MM.1S (cell line): ENCODE measurements around the gene OPN3.

Source experiments
- DNase-seq: peaks from one replicate; pipeline ENCODE4 v3.0.0-alpha.2; 2015
- H2AFZ ChIP-seq: fragments of 300-600 bp; sonication (generic); 2 replicates; pipeline ENCODE4 v1.6.0; 2016; ENCODE audit warnings: antibody characterized with exemption, low read length
- H3F3A ChIP-seq: fragments of 300-600 bp; sonication (generic); 2 replicates; pipeline ENCODE4 v1.6.1; 2016; ENCODE audit warnings: mild to moderate bottlenecking, antibody characterized with exemption, low read length, moderate library complexity, mixed read lengths; ENCODE audit not compliant: insufficient read depth
- H3K27ac ChIP-seq: fragments of 300-600 bp; sonication (generic); 2 replicates; pipeline ENCODE4 v1.5.1; 2016; ENCODE audit warnings: mild to moderate bottlenecking, low read length
- H3K27me3 ChIP-seq: fragments of 300-600 bp; sonication (generic); replicated peaks from 2 replicates; pipeline ENCODE4 v1.6.0; 2016; ENCODE audit warnings: low read length; ENCODE audit not compliant: insufficient read depth
- H3K36me3 ChIP-seq: fragments of 300-600 bp; sonication (generic); replicated peaks from 2 replicates; pipeline ENCODE4 v1.6.1; 2016; ENCODE audit warnings: mild to moderate bottlenecking, low read length, mixed read lengths; ENCODE audit not compliant: insufficient read depth
- H3K4me1 ChIP-seq: fragments of 300-600 bp; sonication (generic); 2 replicates; pipeline ENCODE4 v1.6.1; 2016; ENCODE audit warnings: low read length, mixed read lengths
- H3K4me2 ChIP-seq: fragments of 300-600 bp; sonication (generic); 2 replicates; pipeline ENCODE4 v1.6.0; 2016; ENCODE audit warnings: low read depth, low read length
- H3K4me3 ChIP-seq: fragments of 300-600 bp; sonication (generic); 2 replicates; pipeline ENCODE4 v1.5.1; 2016; ENCODE audit warnings: low read length, mixed read lengths
- H3K79me2 ChIP-seq: fragments of 300-600 bp; sonication (generic); 2 replicates; pipeline ENCODE4 v1.6.1; 2016; ENCODE audit warnings: mixed run types, low read length, mixed read lengths
- H3K9ac ChIP-seq: fragments of 300-600 bp; sonication (generic); 2 replicates; pipeline ENCODE4 v1.6.1; 2016; ENCODE audit warnings: low read length, mixed read lengths
- H3K9me2 ChIP-seq: fragments of 300-600 bp; sonication (generic); replicated peaks from 2 replicates; pipeline ENCODE4 v1.6.1; 2016; ENCODE audit warnings: mild to moderate bottlenecking, low read length, mixed read lengths; ENCODE audit not compliant: insufficient read depth
- H3K9me3 ChIP-seq: fragments of 300-600 bp; sonication (generic); replicated peaks from 2 replicates; pipeline ENCODE4 v1.6.1; 2016; ENCODE audit warnings: mild to moderate bottlenecking, low read length, mixed read lengths; ENCODE audit not compliant: insufficient read depth
- H4K20me1 ChIP-seq: fragments of 300-600 bp; sonication (generic); 2 replicates; pipeline ENCODE4 v1.6.1; 2016; ENCODE audit warnings: mild to moderate bottlenecking, low read length, moderate library complexity, mixed read lengths; ENCODE audit not compliant: insufficient read depth
- EZH2 ChIP-seq: fragments of 300-600 bp; sonication (generic); optimal IDR thresholded peaks from 2 replicates; pipeline ENCODE3; 2017; ENCODE audit warnings: low read depth, mild to moderate bottlenecking, antibody characterized with exemption, low read length, mixed read lengths
- EZH2phosphoT487 ChIP-seq: fragments of 300-600 bp; sonication (generic); IDR thresholded peaks from 2 replicates; pipeline ENCODE4 v1.6.1; 2018; ENCODE audit warnings: antibody characterized with exemption, low read length
- TF ChIP-seq, protein P1 (sequence below): fragments of 300-600 bp; sonication (generic); IDR thresholded peaks from 2 replicates; pipeline ENCODE4 v1.5.1; 2016; ENCODE audit warnings: antibody characterized with exemption, low read length, mixed read lengths

OPN3 gene

GRCh38 chr1:241591736-241592135 is 48.4 kb downstream of the OPN3 start:
- Histone ChIP-seq H3K79me2 (no peaks in the 10 kb centered on the region), H3K27me3 (no peaks in the 10 kb centered on the region), H3F3A (no peaks in the 10 kb centered on the region), H3K36me3 (no peaks in the 10 kb centered on the region), H3K4me2 (no peak overlapping the region), H3K27ac (no peak overlapping the region), H3K4me3 (no peak overlapping the region), H3K4me1 (no peaks in the 10 kb centered on the region), H4K20me1 (no peaks in the 10 kb centered on the region), H3K9me3 (no peaks in the 10 kb centered on the region), H3K9ac (no peak overlapping the region), H2AFZ (no peak overlapping the region), H3K9me2 (no peaks in the 10 kb centered on the region)
- DNase-seq: no peak
- TF ChIP-seq EZH2phosphoT487 (no peak), EZH2 (no peak)
- TF ChIP-seq, protein P1, sequence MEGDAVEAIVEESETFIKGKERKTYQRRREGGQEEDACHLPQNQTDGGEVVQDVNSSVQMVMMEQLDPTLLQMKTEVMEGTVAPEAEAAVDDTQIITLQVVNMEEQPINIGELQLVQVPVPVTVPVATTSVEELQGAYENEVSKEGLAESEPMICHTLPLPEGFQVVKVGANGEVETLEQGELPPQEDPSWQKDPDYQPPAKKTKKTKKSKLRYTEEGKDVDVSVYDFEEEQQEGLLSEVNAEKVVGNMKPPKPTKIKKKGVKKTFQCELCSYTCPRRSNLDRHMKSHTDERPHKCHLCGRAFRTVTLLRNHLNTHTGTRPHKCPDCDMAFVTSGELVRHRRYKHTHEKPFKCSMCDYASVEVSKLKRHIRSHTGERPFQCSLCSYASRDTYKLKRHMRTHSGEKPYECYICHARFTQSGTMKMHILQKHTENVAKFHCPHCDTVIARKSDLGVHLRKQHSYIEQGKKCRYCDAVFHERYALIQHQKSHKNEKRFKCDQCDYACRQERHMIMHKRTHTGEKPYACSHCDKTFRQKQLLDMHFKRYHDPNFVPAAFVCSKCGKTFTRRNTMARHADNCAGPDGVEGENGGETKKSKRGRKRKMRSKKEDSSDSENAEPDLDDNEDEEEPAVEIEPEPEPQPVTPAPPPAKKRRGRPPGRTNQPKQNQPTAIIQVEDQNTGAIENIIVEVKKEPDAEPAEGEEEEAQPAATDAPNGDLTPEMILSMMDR: no peak

DNA sequence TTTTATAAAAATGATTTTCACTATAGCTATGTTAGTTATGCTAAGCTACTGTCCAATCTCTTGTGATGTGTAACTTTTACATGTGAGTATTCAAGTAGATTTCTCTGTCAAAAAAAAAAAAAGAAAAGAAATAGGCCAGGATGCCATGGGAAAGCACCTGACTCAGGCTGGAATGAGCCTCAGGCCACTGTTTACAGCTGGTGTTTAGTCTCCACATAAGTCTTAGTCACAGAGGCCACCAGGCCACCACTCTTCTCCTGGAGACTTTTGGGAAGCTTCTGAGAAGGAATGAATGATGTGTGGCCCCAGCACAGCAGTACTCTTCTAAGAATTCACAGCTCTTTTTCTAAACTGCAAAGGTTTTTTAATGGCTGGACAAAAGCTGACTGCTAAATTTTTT is 48.9 kb downstream of the OPN3 start:
- DNase-seq: no peak
- H3F3A ChIP-seq: no peaks in the 10 kb centered on the region
- TF ChIP-seq EZH2 (no peak), EZH2phosphoT487 (no peak)
- TF ChIP-seq, protein P1: no peak
- no peaks in the 10 kb centered on the region for H3K36me3 ChIP-seq
- no peaks in the 10 kb centered on the region for H3K4me1 ChIP-seq
- no peaks in the 10 kb centered on the region for H3K27me3 ChIP-seq
- no peaks in the 10 kb centered on the region for H3K79me2 ChIP-seq
- no peak overlapping the region for H3K9ac ChIP-seq
- H4K20me1 ChIP-seq: no peaks in the 10 kb centered on the region
- no peak overlapping the region for H2AFZ ChIP-seq
- no peaks in the 10 kb centered on the region for H3K9me2 ChIP-seq
- H3K27ac ChIP-seq: no peak overlapping the region
- no peak overlapping the region for H3K4me2 ChIP-seq
- H3K9me3 ChIP-seq: no peaks in the 10 kb centered on the region
- H3K4me3 ChIP-seq: no peak overlapping the region

GRCh38 chr1:241590719-241591118 is 49.5 kb downstream of the OPN3 start:
- Histone ChIP-seq H3K36me3 (no peaks in the 10 kb centered on the region), H3K27me3 (no peaks in the 10 kb centered on the region), H3K4me2 (no peak overlapping the region), H3K9me3 (no peaks in the 10 kb centered on the region), H4K20me1 (no peaks in the 10 kb centered on the region), H3K4me3 (no peak overlapping the region), H3F3A (no peaks in the 10 kb centered on the region), H3K27ac (no peak overlapping the region), H2AFZ (no peak overlapping the region), H3K79me2 (no peaks in the 10 kb centered on the region), H3K4me1 (no peaks in the 10 kb centered on the region), H3K9me2 (no peaks in the 10 kb centered on the region), H3K9ac (no peak overlapping the region)
- TF ChIP-seq EZH2 (no peak), EZH2phosphoT487 (no peak)
- no peak for DNase-seq

GRCh38 chr1:241589521-241589920 is 50.6 kb downstream of the OPN3 start:
- no peak overlapping the region for H3K9ac ChIP-seq
- H3K79me2 ChIP-seq: no peaks in the 10 kb centered on the region
- TF ChIP-seq EZH2 (no peak), EZH2phosphoT487 (no peak)
- TF ChIP-seq, protein P1: no peak
- no peak overlapping the region for H2AFZ ChIP-seq
- H3K4me1 ChIP-seq: no peaks in the 10 kb centered on the region
- no peak overlapping the region for H3K4me2 ChIP-seq
- H3K9me3 ChIP-seq: no peaks in the 10 kb centered on the region
- H3K27me3 ChIP-seq: no peaks in the 10 kb centered on the region
- H3K4me3 ChIP-seq: no peak overlapping the region
- H3K27ac ChIP-seq: no peak overlapping the region
- H3K36me3 ChIP-seq: no peaks in the 10 kb centered on the region
- no peaks in the 10 kb centered on the region for H4K20me1 ChIP-seq
- no peaks in the 10 kb centered on the region for H3K9me2 ChIP-seq
- H3F3A ChIP-seq: no peaks in the 10 kb centered on the region
- DNase-seq: no peak
